CD4-positive, alpha-beta memory T cell (primary cell): ENCODE measurements around the gene KIAA0232. TPM values are rescaled to one million over a fixed set of nuclear protein-coding genes. Genes with fewer than 3 reads are reported as not detected.
"Not testable (repeated sequence)": the region's sequence is repeated elsewhere in the genome, so short reads cannot be mapped to it uniquely, and the experiment has no call there.

Source experiments
- CTCF ChIA-PET: fragments of 350-600 bp; sonication (Branson Sonifier 250); formaldehyde crosslinking; loops from one replicate; lab custom pipeline; 2021; ENCODE audit warnings: inconsistent platforms; ENCODE audit not compliant: partially characterized antibody; lab: Charles Lee
- POLR2A ChIA-PET: fragments of 350-600 bp; sonication (Branson Sonifier 250); formaldehyde crosslinking; loops from one replicate; lab custom pipeline; 2021; ENCODE audit not compliant: partially characterized antibody; lab: Charles Lee
- DNase-seq, 5 donors: peaks; one replicate each; pipeline versions ENCODE4 v3.0.0 to v3.0.0-alpha.2; 2020 to 2022; ENCODE audit warnings: mixed read lengths in 1 of 5
- H3K27ac ChIP-seq: one replicate; pipeline ENCODE4 v1.7.0; 2013; ENCODE audit warnings: low read depth, low read length
- H3K27me3 ChIP-seq: 2 replicates; pipeline ENCODE4 v1.7.0; 2013; ENCODE audit warnings: mild to moderate bottlenecking, low read length, moderate library complexity; ENCODE audit not compliant: insufficient read depth
- H3K36me3 ChIP-seq: 2 replicates; pipeline ENCODE4 v1.7.0; 2013; ENCODE audit warnings: mild to moderate bottlenecking, low read length, moderate library complexity; ENCODE audit not compliant: insufficient read depth
- H3K4me1 ChIP-seq: 2 replicates; pipeline ENCODE4 v1.7.0; 2013; ENCODE audit warnings: mild to moderate bottlenecking, low read length, moderate library complexity; ENCODE audit not compliant: insufficient read depth
- H3K4me3 ChIP-seq, 2 donors: one replicate each; pipeline ENCODE4 v1.7.0; 2013; ENCODE audit warnings: low read length in 2 of 2, mild to moderate bottlenecking in 1 of 2
- H3K9me3 ChIP-seq, 2 donors: one replicate each; pipeline ENCODE4 v1.7.0; 2013; ENCODE audit warnings: low read length in 2 of 2, control low read depth in 1 of 2; ENCODE audit not compliant: control insufficient read depth in 1 of 2
- H3K27ac Mint-ChIP-seq, 7 donors: one replicate each; pipeline ENCODE4 v1.8.0; 2020 to 2021; ENCODE audit warnings: mixed read lengths in 7 of 7, mild to moderate bottlenecking in 6 of 7, inconsistent platforms in 3 of 7, moderate library complexity in 3 of 7
- H3K27me3 Mint-ChIP-seq, 2 donors: one replicate each; pipeline ENCODE4 v1.8.0; 2020 to 2021; ENCODE audit warnings: mixed read lengths in 2 of 2
- H3K36me3 Mint-ChIP-seq, 2 donors: one replicate each; pipeline ENCODE4 v1.8.0; 2020 to 2021; ENCODE audit warnings: mixed read lengths in 2 of 2, inconsistent platforms in 1 of 2, mild to moderate bottlenecking in 1 of 2
- H3K4me1 Mint-ChIP-seq, 4 donors: one replicate each; pipeline ENCODE4 v1.8.0; 2020 to 2021; ENCODE audit warnings: mixed read lengths in 4 of 4, mild to moderate bottlenecking in 1 of 4
- H3K4me3 Mint-ChIP-seq, 8 donors: one replicate each; pipeline ENCODE4 v1.8.0; 2020 to 2021; ENCODE audit warnings: mixed read lengths in 8 of 8, mild to moderate bottlenecking in 7 of 8, moderate library complexity in 6 of 8, inconsistent platforms in 3 of 8
- H3K9me3 Mint-ChIP-seq, 8 donors: one replicate each; pipeline ENCODE4 v1.8.0; 2020 to 2021; ENCODE audit warnings: mixed read lengths in 8 of 8, mild to moderate bottlenecking in 5 of 8, inconsistent platforms in 3 of 8, moderate library complexity in 1 of 8
- intact Hi-C: fragments of 100-400 bp; cut with micrococcal nuclease; formaldehyde crosslinking; loops from one replicate; pipeline ENCODE4 v1.15.1; 2023
- polyA plus RNA-seq, 2 donors: library from polyadenylated mRNA; unstranded; fragments of 300-500 nt; fragmentation: Illumina TruSeq; gene quantifications; one replicate each; pipeline ENCODE4 v1.2.3, GENCODE V29; 2021
- total RNA-seq, 2 experiments: library from RNA; stranded (reverse); gene quantifications; one replicate each; pipeline ENCODE4 v1.2.3, GENCODE V29; 2021

Gene KIAA0232
- total and polyA plus RNA-seq, 4 experiments from 2014 or later = 6.8 to 24.0 (median 16.0) TPM

GRCh38 chr4:6901669-6902317 lies 119.3 kb downstream of the KIAA0232 start:
- H3K27me3 Mint-ChIP-seq = no peaks in the 10 kb centered on the region
- no peaks in the 10 kb centered on the region for H3K36me3 ChIP-seq
- ChIA-PET POLR2A (interaction anchor here (0.9 to 1.1 kb wide), 2 partner anchors 10 to 261 kb away, joined by 3 to 4 read pairs; partner anchors contain the start of gene MRFAP1), CTCF (no interaction called here)
- H3K27me3 ChIP-seq = no peaks in the 10 kb centered on the region
- peaks cover 18 to 40% (median 28%) of the 10 kb centered on the region in 4 donors for H3K4me1 Mint-ChIP-seq
- H3K27ac Mint-ChIP-seq = peak overlapping the region in 1 of 7 donors; percentile 82
- no peaks in the 10 kb centered on the region for H3K9me3 ChIP-seq
- intact Hi-C loops = no loop called here
- no peak overlapping the region for H3K27ac ChIP-seq
- no peak overlapping the region for H3K4me3 ChIP-seq
- peaks cover 39% of the 10 kb centered on the region for H3K4me1 ChIP-seq
- H3K4me3 Mint-ChIP-seq = no peak overlapping the region
- no peaks in the 10 kb centered on the region for H3K36me3 Mint-ChIP-seq
- DNase-seq = no peak
- H3K9me3 Mint-ChIP-seq = no peaks in the 10 kb centered on the region

- Histone ChIP-seq H3K9me3 (no peaks in the 10 kb centered on the region), H3K4me1 (peaks cover 41% of the 10 kb centered on the region), H3K36me3 (no peaks in the 10 kb centered on the region), H3K4me3 (no peak overlapping the region), H3K27me3 (no peaks in the 10 kb centered on the region), H3K27ac (no peak overlapping the region)
- peak overlapping the region in 2 of 7 donors; percentile 64 to 67 for H3K27ac Mint-ChIP-seq
- intact Hi-C loops = no loop called here
- no peaks in the 10 kb centered on the region for H3K27me3 Mint-ChIP-seq
- H3K36me3 Mint-ChIP-seq = no peaks in the 10 kb centered on the region
- no peak overlapping the region for H3K4me3 Mint-ChIP-seq
- DNase-seq = no peak
- POLR2A ChIA-PET = interaction anchor here (0.9 to 1.2 kb wide), 3 partner anchors 10 to 262 kb away, joined by 3 to 4 read pairs (median 3); partner anchors contain the start of gene MRFAP1
- H3K9me3 Mint-ChIP-seq = no peaks in the 10 kb centered on the region
- H3K4me1 Mint-ChIP-seq = peaks cover 19 to 43% (median 30%) of the 10 kb centered on the region in 4 donors
- CTCF ChIA-PET = interaction anchor here (1.1 kb wide), 1 partner anchor 168 kb away, joined by 4 read pairs; no protein-coding TSS in a partner anchor
Measured at GRCh38 chr4:6902318-6903042, 120.0 kb downstream of the KIAA0232 start.

- intact Hi-C loops = no loop called here
- Mint-ChIP-seq H3K27ac (peak overlapping the region in 3 of 7 donors; percentile 41 to 74 (median 70)), H3K4me3 (peak overlapping the region in 1 of 8 donors; percentile 20), H3K9me3 (no peaks in the 10 kb centered on the region), H3K4me1 (peaks cover 18 to 43% (median 30%) of the 10 kb centered on the region in 4 donors), H3K36me3 (peaks cover 0 to 6% of the 10 kb centered on the region in 2 donors), H3K27me3 (no peaks in the 10 kb centered on the region)
- Histone ChIP-seq H3K4me3 (no peak overlapping the region), H3K9me3 (no peaks in the 10 kb centered on the region), H3K27me3 (no peaks in the 10 kb centered on the region), H3K36me3 (no peaks in the 10 kb centered on the region), H3K4me1 (peaks cover 42% of the 10 kb centered on the region), H3K27ac (no peak overlapping the region)
- ChIA-PET POLR2A (interaction anchor here (0.7 to 1.4 kb wide), 5 partner anchors 10 to 231 kb away, joined by 3 to 4 read pairs (median 3); partner anchors contain the start of gene TADA2B), CTCF (interaction anchor here (1.3 to 4.6 kb wide), 4 partner anchors 68 to 163 kb away, joined by 3 to 89 read pairs (median 12); partner anchors contain the start of gene GRPEL1)
- no peak for DNase-seq
Measured at GRCh38 chr4:6905516-6906445, 123.3 kb downstream of the KIAA0232 start.

GRCh38 chr4:6906486-6906885 lies 124.0 kb downstream of the KIAA0232 start:
- intact Hi-C loops, H3K27me3 Mint-ChIP-seq: not testable (repeated sequence)

GRCh38 chr4:6907658-6908191 lies 125.2 kb downstream of the KIAA0232 start:
- peaks cover 61% of the 10 kb centered on the region for H3K4me1 ChIP-seq
- intact Hi-C loops = loop anchor here (2.0 kb wide), 1 partner anchor 135 kb away; the partner anchor contains the start of gene TADA2B
- Mint-ChIP-seq H3K27me3 (no peaks in the 10 kb centered on the region), H3K27ac (peak overlapping the region in 6 of 7 donors; percentile 15 to 93 (median 60)), H3K4me1 (peaks cover 31 to 61% (median 44%) of the 10 kb centered on the region in 4 donors), H3K9me3 (no peaks in the 10 kb centered on the region), H3K36me3 (peaks cover 0 to 9% of the 10 kb centered on the region in 2 donors), H3K4me3 (peak overlapping the region in 7 of 8 donors; percentile 14 to 93 (median 87))
- no peak overlapping the region for H3K27ac ChIP-seq
- H3K4me3 ChIP-seq = no peak overlapping the region
- no peaks in the 10 kb centered on the region for H3K36me3 ChIP-seq
- CTCF ChIA-PET = interaction anchor here (1.0 to 4.6 kb wide), 11 partner anchors 8 to 161 kb away, joined by 3 to 89 read pairs (median 7); partner anchors contain the start of genes GRPEL1 and TADA2B
- POLR2A ChIA-PET = interaction anchor here (1.2 to 7.3 kb wide), 7 partner anchors 11 to 161 kb away, joined by 4 to 98 read pairs (median 36); partner anchors contain the start of genes GRPEL1 and TADA2B
- H3K27me3 ChIP-seq = no peaks in the 10 kb centered on the region
- DNase-seq = no peak
- H3K9me3 ChIP-seq = no peaks in the 10 kb centered on the region

More at GRCh38 chr4:6906486-6906885, 124.0 kb downstream of the KIAA0232 start:
- H3K4me1 Mint-ChIP-seq = peaks cover 23 to 48% (median 34%) of the 10 kb centered on the region in 4 donors
- H3K4me1 ChIP-seq = peaks cover 49% of the 10 kb centered on the region
- ChIA-PET CTCF (interaction anchor here (1.3 to 4.6 kb wide), 3 partner anchors 68 to 163 kb away, joined by 3 to 89 read pairs (median 19); partner anchors contain the start of gene GRPEL1), POLR2A (interaction anchor here (0.7 to 1.4 kb wide), 5 partner anchors 11 to 232 kb away, joined by 3 to 4 read pairs (median 3); partner anchors contain the start of gene TADA2B)
- H3K27ac ChIP-seq, H3K9me3 Mint-ChIP-seq, H3K27me3 ChIP-seq, H3K36me3 Mint-ChIP-seq, H3K4me3 Mint-ChIP-seq, H3K4me3 ChIP-seq, H3K27ac Mint-ChIP-seq, H3K36me3 ChIP-seq, H3K9me3 ChIP-seq, DNase-seq: not testable (repeated sequence)
